Trophoblast cell (in vitro differentiated cells and primary cell): ENCODE results near the gene BRPF3.

ENCODE experiments used
- DNase-seq, 2 donors: peaks; one replicate each; pipeline ENCODE4 v3.0.0-alpha.2; 2016
- H2AFZ ChIP-seq: 2 replicates; pipeline ENCODE4 v1.6.1; 2013; ENCODE audit warnings: low read length, moderate library complexity, mild to moderate bottlenecking; ENCODE audit not compliant: insufficient read depth, poor library complexity
- H2AK5ac ChIP-seq: 2 replicates; pipeline ENCODE4 v1.6.1; 2013; ENCODE audit warnings: mild to moderate bottlenecking, low read length
- H2BK120ac ChIP-seq: 2 replicates; pipeline ENCODE4 v1.6.1; 2013; ENCODE audit warnings: low read length, mild to moderate bottlenecking, moderate library complexity; ENCODE audit not compliant: insufficient read depth, poor library complexity
- H2BK12ac ChIP-seq: 2 replicates; pipeline ENCODE4 v1.6.1; 2013; ENCODE audit warnings: mild to moderate bottlenecking, low read length, moderate library complexity
- H2BK5ac ChIP-seq: 2 replicates; pipeline ENCODE4 v1.6.1; 2013; ENCODE audit warnings: low read length, low read depth, moderate library complexity, mild to moderate bottlenecking; ENCODE audit not compliant: poor library complexity
- H3K14ac ChIP-seq: 2 replicates; pipeline ENCODE4 v1.6.1; 2013; ENCODE audit warnings: mild to moderate bottlenecking, low read length
- H3K18ac ChIP-seq: 2 replicates; pipeline ENCODE4 v1.6.1; 2013; ENCODE audit warnings: mild to moderate bottlenecking, low read length
- H3K23ac ChIP-seq: 2 replicates; pipeline ENCODE4 v1.6.1; 2013; ENCODE audit warnings: low read length
- H3K27ac ChIP-seq: 2 replicates; pipeline ENCODE4 v1.5.1; 2013; ENCODE audit warnings: low read depth, mild to moderate bottlenecking, inconsistent platforms, low read length, moderate library complexity
- H3K27me3 ChIP-seq: 2 replicates; pipeline ENCODE4 v1.6.1; 2013; ENCODE audit warnings: inconsistent platforms, mild to moderate bottlenecking, low read length, moderate library complexity; ENCODE audit not compliant: insufficient read depth
- H3K36me3 ChIP-seq, 2 experiments: 1 replicate in 1 of 2; 2 replicates in 1 of 2; pipeline ENCODE4 v1.6.1; 2013; ENCODE audit warnings: low read length in 2 of 2, mild to moderate bottlenecking in 2 of 2, moderate library complexity in 1 of 2; ENCODE audit not compliant: insufficient read depth in 2 of 2, control insufficient read depth in 1 of 2
- H3K4ac ChIP-seq: 2 replicates; pipeline ENCODE4 v1.6.1; 2013; ENCODE audit warnings: low read depth, mild to moderate bottlenecking, low read length, moderate library complexity
- H3K4me1 ChIP-seq, 2 experiments: 1 replicate in 1 of 2; 2 replicates in 1 of 2; pipeline ENCODE4 v1.6.1; 2013; ENCODE audit warnings: low read length in 2 of 2, mild to moderate bottlenecking in 2 of 2, moderate library complexity in 1 of 2; ENCODE audit not compliant: insufficient read depth in 2 of 2, control insufficient read depth in 1 of 2
- H3K4me2 ChIP-seq: 2 replicates; pipeline ENCODE4 v1.6.1; 2013; ENCODE audit warnings: inconsistent platforms, mild to moderate bottlenecking, low read length, moderate library complexity
- H3K4me3 ChIP-seq: 2 replicates; pipeline ENCODE4 v1.5.1; 2013; ENCODE audit warnings: mild to moderate bottlenecking, low read depth, low read length, inconsistent platforms
- H3K79me1 ChIP-seq: one replicate; pipeline ENCODE4 v1.6.1; 2013; ENCODE audit warnings: low read length
- H3K79me2 ChIP-seq: 2 replicates; pipeline ENCODE4 v1.6.1; 2013; ENCODE audit warnings: low read length, mild to moderate bottlenecking; ENCODE audit not compliant: control insufficient read depth, insufficient read depth, poor library complexity
- H3K9ac ChIP-seq: 2 replicates; pipeline ENCODE4 v1.6.1; 2013; ENCODE audit warnings: mild to moderate bottlenecking, low read length
- H3K9me3 ChIP-seq: 2 replicates; pipeline ENCODE4 v1.6.1; 2013; ENCODE audit warnings: low read depth, mild to moderate bottlenecking, control low read depth, inconsistent platforms, low read length; ENCODE audit not compliant: insufficient read depth
- H4K12ac ChIP-seq: 2 replicates; pipeline ENCODE4 v1.6.1; 2013; ENCODE audit warnings: low read depth, mild to moderate bottlenecking, low read length, moderate library complexity
- H4K8ac ChIP-seq: 2 replicates; pipeline ENCODE4 v1.6.1; 2013; ENCODE audit warnings: low read depth, mild to moderate bottlenecking, low read length, moderate library complexity
- H4K91ac ChIP-seq: one replicate; pipeline ENCODE4 v1.6.1; 2013; ENCODE audit warnings: low read depth, mild to moderate bottlenecking, low read length, moderate library complexity
- WGBS: extraction: QIAGEN DNeasy Blood & Tissue Kit; methylation state at CpG from one replicate; pipeline ENCODE4 v1.1.7; 2013; ENCODE audit warnings: missing lambda C conversion rate; ENCODE audit not compliant: insufficient read length, insufficient coverage; ENCODE audit errors: extremely low coverage; 5-methylcytosine and 5-hydroxymethylcytosine counted together

Gene BRPF3

DNA sequence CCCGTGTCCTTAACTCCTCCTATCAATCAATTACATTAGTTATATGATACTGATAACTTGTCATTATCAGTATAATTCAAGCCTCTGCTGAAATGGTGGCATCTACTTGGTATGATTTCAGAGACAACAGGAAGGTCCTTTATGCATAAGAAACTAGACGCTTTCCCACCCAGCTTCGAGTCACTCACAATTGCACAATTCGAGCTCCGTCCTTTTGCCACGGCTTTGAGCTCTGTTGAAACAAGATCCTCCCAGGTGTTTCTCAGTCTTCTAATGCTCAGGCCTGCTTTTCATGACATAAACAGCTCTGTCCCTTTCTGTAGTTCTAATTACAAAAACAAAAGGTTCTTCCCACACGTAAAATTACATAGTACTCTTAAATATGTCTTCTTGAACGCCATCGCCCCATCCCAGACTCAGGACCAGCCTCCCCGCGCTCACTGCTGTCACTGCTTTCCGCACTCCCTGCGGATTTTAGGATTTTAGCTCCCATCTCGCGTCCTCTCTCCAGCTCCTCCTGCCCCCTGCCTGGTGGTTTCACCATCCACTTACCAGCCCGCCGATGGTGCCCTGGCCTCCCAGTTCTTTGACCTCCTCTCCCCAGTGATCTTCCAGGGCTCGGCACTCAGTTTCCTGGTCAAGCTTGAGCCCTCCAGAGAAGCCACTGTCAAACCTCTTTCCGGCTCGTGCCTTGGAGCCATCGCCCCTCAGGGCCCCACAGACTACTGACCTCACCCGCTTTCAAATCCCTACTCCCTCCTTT, 50.1 kb downstream of the BRPF3 start:
- Histone ChIP-seq H3K14ac (peak overlapping the region; percentile 40), H3K4me1 (peaks cover 16% of the 10 kb centered on the region in 2 experiments), H3K9me3 (no peaks in the 10 kb centered on the region), H3K9ac (no peak overlapping the region), H3K4me2 (no peak overlapping the region), H3K23ac (no peak overlapping the region), H3K79me1 (peaks cover 6% of the 10 kb centered on the region), H3K4me3 (no peak overlapping the region), H2BK120ac (peak overlapping the region; percentile 10), H4K12ac (peak overlapping the region; percentile 45), H3K4ac (no peak overlapping the region), H3K27ac (no peak overlapping the region), H2AFZ (no peak overlapping the region), H2BK12ac (peak overlapping the region; percentile 59), H4K91ac (peak overlapping the region; percentile 19), H3K36me3 (no peaks in the 10 kb centered on the region), H3K79me2 (peaks cover 4% of the 10 kb centered on the region), H4K8ac (no peak overlapping the region), H2AK5ac (peak overlapping the region; percentile 71), H3K18ac (no peak overlapping the region), H2BK5ac (no peak overlapping the region), H3K27me3 (no peaks in the 10 kb centered on the region)
- no CpG with 5 or more reads among the region's 22 CpGs for WGBS
- peak in 1 of 2 donors; percentile 3 for DNase-seq

DNA sequence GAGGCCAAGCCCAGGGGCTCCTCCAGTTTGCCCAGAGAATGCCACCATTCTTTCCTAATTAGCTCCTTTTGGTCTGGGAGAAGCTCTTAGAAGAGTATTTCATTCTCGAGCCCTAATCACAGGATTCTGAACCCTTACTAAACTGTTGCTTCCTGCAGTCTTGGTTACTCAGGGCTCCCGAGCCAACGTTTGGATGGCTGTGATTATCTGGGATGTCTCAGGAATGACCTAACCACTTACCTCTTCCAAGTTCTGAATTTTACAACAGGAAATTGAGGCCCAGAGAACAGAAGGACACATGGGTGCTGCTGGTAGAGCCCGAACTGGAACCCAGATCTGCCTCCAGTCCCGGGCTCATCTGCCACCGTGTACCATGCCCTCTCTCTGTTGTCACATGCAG, 51.1 kb downstream of the BRPF3 start:
- Histone ChIP-seq H3K27me3 (no peaks in the 10 kb centered on the region), H3K9ac (no peak overlapping the region), H2BK120ac (no peak overlapping the region), H3K4me3 (no peak overlapping the region), H2BK12ac (no peak overlapping the region), H3K27ac (no peak overlapping the region), H3K14ac (no peak overlapping the region), H4K12ac (no peak overlapping the region), H3K9me3 (no peaks in the 10 kb centered on the region), H3K4ac (no peak overlapping the region), H3K4me1 (peaks cover 16% of the 10 kb centered on the region in 2 experiments), H4K8ac (no peak overlapping the region), H3K18ac (no peak overlapping the region), H3K4me2 (no peak overlapping the region), H2AFZ (no peak overlapping the region), H2BK5ac (no peak overlapping the region), H3K23ac (no peak overlapping the region), H3K79me2 (peaks cover 4% of the 10 kb centered on the region), H3K36me3 (no peaks in the 10 kb centered on the region), H4K91ac (no peak overlapping the region), H2AK5ac (no peak overlapping the region), H3K79me1 (peaks cover 6% of the 10 kb centered on the region)
- DNase-seq, result no peak
- no CpG with 5 or more reads among the region's 6 CpGs for WGBS

DNA sequence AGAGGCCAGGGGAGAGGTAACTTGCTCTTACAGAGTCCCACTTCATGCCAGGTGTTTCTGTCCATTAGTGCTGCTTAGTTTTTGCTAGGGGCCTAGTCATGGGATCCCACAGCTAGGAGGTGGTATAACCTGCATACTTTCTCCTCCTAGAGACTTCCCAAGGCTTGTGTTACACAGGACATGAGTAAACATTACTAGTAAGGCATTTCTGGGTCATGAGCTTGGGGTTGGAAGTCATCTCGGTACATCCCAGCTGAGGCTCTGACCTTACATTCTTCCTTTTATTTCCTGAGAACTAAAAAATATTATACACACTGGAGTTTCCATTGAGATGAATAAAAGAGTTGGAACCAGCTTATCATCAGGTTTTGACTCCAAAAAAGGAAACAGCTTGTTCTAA, 52.4 kb downstream of the BRPF3 start:
- no peak overlapping the region for H3K23ac ChIP-seq
- no peaks in the 10 kb centered on the region for H3K9me3 ChIP-seq
- no peak overlapping the region for H2AK5ac ChIP-seq
- H3K9ac ChIP-seq, result no peak overlapping the region
- no peak overlapping the region for H3K4me3 ChIP-seq
- H2BK12ac ChIP-seq, result no peak overlapping the region
- WGBS, result no CpG with 5 or more reads among the region's 1 CpG
- H2BK5ac ChIP-seq, result no peak overlapping the region
- no peak overlapping the region for H2BK120ac ChIP-seq
- H3K27me3 ChIP-seq, result no peaks in the 10 kb centered on the region
- no peak overlapping the region for H4K8ac ChIP-seq
- H2AFZ ChIP-seq, result no peak overlapping the region
- no peaks in the 10 kb centered on the region for H3K36me3 ChIP-seq
- H3K79me1 ChIP-seq, result peaks cover 6% of the 10 kb centered on the region
- H4K12ac ChIP-seq, result no peak overlapping the region
- DNase-seq, result no peak
- no peak overlapping the region for H3K27ac ChIP-seq
- peaks cover 4% of the 10 kb centered on the region for H3K79me2 ChIP-seq
- no peak overlapping the region for H3K18ac ChIP-seq
- peaks cover 9 to 13% of the 10 kb centered on the region in 2 experiments for H3K4me1 ChIP-seq
- no peak overlapping the region for H3K14ac ChIP-seq
- H4K91ac ChIP-seq, result no peak overlapping the region
- no peak overlapping the region for H3K4ac ChIP-seq
- H3K4me2 ChIP-seq, result no peak overlapping the region

DNA sequence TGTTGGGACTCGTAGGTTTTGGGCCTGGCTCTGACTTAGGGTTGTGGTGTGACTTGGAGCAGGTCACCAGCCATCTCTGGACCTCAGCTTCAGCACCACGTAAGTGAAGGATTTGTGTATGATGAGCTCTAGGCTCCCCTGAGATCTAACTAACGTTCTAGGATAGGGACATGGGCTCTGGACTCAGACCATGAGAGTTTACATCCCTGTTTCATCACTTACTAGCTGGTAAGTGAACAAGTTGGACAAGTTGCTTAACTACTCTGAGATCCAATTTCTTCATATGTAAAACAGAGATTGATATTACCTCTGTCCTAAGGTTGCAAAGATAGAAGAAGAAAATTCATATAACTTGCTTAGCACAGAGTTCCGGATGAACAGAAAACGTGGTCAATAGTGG, 53.0 kb downstream of the BRPF3 start:
- no peak overlapping the region for H2BK12ac ChIP-seq
- no peak overlapping the region for H3K18ac ChIP-seq
- no peak overlapping the region for H2AFZ ChIP-seq
- H3K4me1 ChIP-seq, result peaks cover 7 to 11% of the 10 kb centered on the region in 2 experiments
- no peak overlapping the region for H4K91ac ChIP-seq
- H3K4me3 ChIP-seq, result no peak overlapping the region
- H3K79me1 ChIP-seq, result peaks cover 6% of the 10 kb centered on the region
- H3K36me3 ChIP-seq, result no peaks in the 10 kb centered on the region
- no peaks in the 10 kb centered on the region for H3K9me3 ChIP-seq
- H4K8ac ChIP-seq, result no peak overlapping the region
- H3K23ac ChIP-seq, result no peak overlapping the region
- no peak overlapping the region for H3K14ac ChIP-seq
- no peak for DNase-seq
- H3K9ac ChIP-seq, result no peak overlapping the region
- H2AK5ac ChIP-seq, result no peak overlapping the region
- H3K79me2 ChIP-seq, result peaks cover 4% of the 10 kb centered on the region
- H2BK5ac ChIP-seq, result no peak overlapping the region
- no peak overlapping the region for H3K4ac ChIP-seq
- no peak overlapping the region for H3K4me2 ChIP-seq
- no peak overlapping the region for H4K12ac ChIP-seq
- H3K27me3 ChIP-seq, result no peaks in the 10 kb centered on the region
- H3K27ac ChIP-seq, result no peak overlapping the region
- no peak overlapping the region for H2BK120ac ChIP-seq
- WGBS, result no CpG with 5 or more reads among the region's 5 CpGs
